MV-4-11 (cell line): Measurements from ENCODE around the gene PHF8.
A peak's percentile ranks its signal among the peaks of the same experiment; 100 is the strongest.

Experiments used
- DNase-seq: peaks from one replicate; lab custom pipeline; 2025; lab: John Stamatoyannopoulos, UW

Gene PHF8

DNA sequence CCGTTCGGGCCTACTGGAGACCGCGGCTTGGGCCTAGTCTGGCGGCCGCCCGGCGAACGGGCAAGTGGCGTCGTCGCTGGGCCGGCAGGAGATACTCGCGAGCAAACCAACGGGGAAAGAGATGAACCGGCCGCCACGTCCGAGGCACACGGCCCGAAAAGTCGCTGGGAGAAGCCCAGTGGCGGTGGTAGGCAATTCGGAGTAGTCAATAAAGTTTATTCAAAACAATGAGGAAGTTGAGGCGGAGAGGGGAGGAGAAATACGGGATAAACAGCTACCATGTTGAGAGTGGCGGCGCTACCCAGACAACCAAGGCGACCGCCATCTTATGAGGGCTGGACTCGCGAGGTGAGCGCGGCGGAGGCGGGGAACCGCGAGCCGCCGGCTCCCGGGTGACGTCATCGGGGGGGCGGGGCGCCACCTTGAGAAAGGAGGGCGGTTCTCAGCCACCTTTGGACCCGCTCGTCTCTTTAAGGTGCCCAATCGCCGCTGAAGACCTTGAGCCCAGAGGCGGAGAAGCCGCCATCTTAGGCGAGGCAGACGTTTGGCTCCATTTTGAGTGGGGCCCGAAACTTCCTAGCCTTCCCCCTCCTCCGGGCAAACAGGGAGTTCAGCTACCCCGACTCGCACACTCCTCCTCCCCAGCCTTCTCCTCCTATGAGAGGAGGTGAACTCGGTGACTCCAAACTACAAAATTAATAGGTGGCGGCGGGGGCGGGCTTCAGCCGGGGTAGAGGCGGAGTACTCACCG, at the start of gene PHF8:
PHF8 (minus strand) TSS at position 348 of the 751 bp plus-strand sequence. CDS start 1,745 bp downstream, outside the sequence.
- DNase-seq, result peak; percentile 94

DNA sequence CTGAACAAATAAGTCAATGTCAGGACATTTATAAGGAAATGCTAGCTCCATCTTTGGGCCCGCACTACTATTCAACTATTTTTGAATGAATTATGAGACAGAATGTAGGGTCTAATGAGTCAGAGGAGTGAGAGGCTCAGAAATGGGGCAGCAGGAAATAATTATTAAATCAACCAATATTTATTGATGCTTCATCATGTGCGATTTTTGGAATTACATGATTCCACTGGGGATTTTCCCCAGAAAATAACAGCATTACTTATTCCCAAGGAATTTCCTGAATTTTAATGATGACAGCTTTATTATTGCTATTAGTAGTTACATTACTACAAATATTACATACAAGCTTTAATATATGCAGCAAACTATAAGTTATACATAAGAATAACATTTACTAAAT, 49.3 kb upstream of the PHF8 start:
- DNase-seq, result no peak

DNA sequence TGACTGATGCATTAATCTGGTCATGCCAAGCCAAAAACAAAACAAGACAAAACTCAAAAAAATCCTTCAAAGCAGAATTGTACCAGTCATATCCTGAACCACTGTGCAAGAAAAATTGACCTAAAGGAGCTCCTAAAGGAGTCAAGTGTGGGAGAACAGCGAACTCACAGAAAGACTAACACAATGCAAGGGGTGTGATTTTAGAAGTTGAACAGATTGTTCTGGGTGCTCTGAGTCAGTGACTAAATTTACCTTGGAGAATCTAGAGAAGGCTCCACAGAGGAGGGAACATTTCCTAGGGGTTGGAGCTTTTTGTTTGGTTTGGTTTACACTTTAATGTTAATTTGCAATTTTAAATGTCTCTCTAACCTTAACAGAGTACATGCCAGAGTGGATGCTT, 48.9 kb upstream of the PHF8 start:
- no peak for DNase-seq

DNA sequence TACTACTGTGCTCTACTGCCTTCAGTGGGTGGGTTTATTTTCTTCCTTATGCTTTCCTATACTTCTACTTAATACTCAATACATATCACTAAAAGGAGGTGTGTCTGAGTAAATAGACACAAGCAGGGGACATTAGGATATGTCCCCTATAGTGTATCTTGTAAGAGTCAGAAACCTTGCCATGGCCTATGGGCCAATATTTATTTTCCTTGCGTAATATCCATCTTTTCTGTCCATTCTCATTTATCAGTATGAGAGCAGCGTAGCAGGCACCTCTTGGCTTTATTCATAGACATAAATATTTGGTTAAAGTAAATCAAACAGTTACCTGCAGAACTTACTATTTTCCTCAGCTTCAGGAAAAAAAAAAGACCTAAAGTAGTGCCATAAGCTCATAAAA, 46.6 kb upstream of the PHF8 start:
- DNase-seq, result no peak

DNA sequence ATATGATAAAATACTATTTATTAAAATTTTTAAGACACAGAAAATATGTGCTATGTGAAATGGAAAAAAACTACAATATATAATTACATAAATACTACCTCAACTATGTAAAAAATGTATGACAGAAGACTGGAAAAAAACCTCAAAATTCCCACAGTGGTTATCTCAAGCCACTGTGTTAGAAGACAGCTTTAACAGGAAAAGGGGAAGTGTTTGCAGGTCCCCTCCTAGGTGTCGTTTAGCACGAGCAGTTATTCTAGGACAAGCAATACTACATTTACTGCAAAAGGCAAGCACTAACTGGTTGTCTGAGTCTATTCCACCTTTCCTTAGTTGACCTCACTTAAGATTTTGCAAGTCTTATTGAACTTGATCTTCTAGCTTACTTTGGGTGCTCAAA, 44.9 kb upstream of the PHF8 start:
- no peak for DNase-seq

DNA sequence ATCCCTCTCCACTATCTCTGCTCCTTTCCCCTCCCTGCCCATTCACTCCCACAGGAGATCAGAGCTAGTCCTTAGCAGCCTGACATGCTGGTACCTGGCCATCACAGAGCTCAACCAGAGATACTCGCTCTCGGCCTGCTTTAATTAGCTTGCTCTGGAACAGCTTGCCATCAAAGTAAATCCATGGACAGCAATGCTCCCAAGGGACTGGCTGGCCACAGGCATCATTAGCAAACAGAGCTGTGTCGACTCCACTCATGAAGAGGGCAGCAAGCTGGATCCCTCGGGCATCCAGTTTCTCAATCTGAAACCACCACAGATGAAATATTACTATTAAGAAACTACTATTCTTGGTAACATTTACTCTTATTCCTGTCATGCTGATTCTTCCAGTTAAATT, 43.4 kb upstream of the PHF8 start:
- no peak for DNase-seq

DNA sequence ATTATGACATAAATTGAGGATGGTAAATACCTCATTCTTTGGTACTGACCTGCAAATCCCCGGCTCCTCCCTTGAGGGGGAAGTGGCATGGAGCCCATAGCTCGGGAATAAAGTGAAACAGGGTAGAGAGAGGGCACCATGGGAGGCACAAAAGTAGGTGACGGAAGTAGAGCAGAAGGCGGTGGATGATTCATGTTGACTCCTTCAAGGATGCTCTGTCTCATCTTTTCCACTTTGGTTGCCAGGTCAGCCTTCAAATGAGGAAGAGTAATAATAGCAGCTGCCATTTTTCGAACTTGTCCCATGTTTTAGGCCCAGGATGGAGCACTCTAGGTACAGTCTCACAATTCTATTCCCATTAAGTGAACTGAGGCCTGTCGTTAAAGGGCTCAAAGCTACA, 41.4 kb upstream of the PHF8 start:
- no peak for DNase-seq

DNA sequence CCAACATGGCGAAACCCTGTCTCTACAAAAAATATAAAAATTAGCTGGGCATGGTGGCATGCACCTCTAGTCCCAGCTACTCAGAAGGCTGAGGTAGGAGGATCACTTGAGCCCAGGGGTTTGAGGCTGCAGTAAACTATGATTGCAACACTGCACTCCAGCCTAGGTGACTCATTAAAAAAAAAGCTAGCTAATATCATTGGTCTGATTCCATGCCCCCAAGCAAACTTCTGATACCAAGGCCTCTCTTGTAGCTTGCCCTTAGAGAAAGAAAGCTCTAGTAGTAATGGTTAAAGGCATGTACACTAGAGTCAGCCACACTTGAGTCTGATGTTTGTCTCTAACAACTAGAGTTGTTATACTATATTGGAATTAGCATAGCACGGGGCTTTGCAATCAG, 32.6 kb upstream of the PHF8 start:
- no peak for DNase-seq

DNA sequence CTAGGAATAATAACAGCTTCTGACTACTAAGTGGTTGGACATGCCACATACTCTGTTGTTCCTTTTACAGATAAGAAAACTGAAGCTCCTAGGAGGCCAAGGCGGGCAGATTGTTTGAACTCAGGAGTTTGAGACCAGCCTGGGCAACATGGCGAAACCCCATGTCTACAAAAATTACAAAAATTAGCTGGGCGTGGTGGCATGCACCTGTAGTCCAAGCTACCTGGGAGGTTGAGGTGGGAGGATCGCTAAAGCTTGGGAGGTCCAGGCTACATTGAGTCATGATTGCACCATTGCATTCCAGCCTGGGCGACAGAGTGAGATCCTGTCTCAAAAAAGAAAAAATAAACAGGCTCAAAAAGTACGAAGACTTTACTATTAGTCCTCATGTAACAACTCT, 30.6 kb upstream of the PHF8 start:
- no peak for DNase-seq

DNA sequence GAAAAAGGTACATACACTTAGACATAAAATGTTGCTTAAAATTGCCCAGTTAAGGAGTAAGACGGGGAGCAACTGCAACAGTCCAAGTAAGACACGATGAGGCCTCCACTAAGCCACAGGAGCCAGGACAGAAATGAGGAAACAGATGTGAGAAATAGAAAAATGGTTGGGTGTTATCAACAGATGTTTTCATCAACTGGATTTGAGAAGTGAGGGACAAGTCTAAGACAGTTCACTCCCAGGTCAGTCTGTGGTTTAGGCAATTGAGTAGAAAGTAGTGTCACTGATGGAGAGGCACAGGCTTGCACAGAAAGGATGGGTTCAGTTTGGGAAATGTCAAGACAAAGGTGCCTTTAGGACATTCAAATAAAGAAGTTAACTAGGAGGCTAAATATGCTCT, 23.5 kb upstream of the PHF8 start:
- DNase-seq, result peak; percentile 85

DNA sequence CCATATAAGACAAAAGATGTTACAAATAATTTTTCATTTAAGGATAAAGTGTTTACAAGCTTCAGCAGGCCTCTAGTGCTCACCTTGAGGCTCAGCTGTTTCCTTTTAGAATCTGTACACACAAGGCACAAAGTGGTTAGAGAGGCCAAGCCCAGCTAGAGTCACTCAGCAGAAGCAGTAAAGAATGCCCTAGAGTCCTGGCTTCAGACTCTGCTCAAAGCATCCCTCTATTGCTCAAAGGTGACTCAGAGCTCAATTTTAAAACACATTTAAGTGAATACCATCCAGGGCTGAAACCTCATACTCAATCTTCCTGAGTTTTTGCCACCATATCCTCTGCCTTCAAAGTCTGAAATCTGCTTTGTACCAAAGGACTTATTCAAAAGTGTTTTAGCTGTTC, 22.6 kb upstream of the PHF8 start:
- DNase-seq, result no peak

DNA sequence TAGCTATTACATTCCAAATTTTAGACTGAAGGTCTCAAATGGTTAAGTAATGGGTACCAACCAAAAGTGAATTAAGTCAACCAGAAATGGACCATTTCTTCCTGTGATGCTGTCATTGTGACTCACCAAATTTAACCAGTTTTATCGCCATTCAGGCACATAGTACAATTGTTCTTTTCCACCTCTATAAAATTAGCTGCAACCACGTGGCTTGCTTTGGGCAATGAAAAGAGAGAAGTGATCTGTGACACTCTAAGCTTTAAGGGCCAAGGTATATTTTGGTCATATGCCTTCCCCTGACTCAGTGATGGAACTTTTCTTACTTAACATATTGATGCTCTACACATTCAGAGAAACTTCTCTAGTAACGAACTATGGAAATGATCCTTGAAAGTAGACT, 20.3 kb upstream of the PHF8 start:
- DNase-seq, result peak; percentile 5

DNA sequence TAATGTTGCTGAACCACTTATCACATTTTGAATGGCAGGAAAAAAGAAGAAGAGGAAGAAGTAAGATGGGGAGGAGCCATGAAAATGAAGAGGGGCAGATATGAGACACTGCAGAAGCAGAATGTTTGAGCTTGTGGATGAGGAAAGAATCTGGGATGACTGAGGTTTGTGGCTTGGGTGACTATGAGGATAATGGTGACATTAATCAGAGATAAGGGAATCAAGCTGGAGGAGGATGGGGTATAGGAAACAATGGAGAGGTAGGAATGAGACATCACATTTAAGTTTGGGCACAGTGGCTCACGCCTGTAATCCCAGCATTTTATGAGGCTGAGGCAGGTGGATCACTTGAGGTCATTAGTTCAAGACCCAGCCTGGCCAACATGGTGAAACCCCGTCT, 19.1 kb upstream of the PHF8 start:
- peak; percentile 8 for DNase-seq

DNA sequence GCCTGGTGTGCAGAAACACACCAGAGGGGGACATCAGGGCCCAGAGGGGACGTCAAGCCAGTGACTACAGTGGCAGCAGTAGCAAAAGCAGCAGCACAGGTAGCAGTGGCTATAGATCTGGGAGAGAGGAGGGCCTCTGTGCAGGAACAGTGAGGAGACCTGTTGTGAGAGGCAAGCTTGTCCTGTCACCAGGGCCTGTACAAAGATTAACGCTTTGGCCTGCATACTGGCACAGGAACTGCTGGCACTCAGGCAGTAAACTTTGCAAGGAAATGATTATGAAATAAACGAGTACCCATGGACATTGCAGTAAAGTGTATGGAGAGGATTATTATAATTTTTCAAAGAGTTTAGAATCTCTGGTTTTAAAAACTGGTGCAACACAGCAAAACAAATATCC, 5.5 kb upstream of the PHF8 start:
- peak; percentile 12 for DNase-seq

DNA sequence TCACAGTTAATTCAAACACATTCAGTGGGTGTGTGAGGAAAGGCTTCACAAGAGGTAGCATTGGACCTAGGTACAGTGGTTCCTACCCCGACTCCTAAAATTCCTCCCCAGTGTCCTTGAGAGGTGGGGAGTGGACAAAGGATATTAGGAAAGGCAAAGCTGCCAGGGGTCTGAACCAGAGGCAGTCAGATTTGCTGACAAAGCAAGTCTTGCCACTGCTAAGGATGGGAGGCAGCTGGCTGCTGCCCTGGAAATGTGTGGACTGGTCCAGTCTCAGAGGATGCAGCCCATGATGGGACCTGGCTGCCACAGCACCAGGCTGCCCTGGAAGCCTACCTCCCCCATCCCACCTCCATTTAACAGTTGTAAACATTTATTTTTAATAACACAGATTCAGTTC, 4.1 kb upstream of the PHF8 start:
- DNase-seq, result no peak

DNA sequence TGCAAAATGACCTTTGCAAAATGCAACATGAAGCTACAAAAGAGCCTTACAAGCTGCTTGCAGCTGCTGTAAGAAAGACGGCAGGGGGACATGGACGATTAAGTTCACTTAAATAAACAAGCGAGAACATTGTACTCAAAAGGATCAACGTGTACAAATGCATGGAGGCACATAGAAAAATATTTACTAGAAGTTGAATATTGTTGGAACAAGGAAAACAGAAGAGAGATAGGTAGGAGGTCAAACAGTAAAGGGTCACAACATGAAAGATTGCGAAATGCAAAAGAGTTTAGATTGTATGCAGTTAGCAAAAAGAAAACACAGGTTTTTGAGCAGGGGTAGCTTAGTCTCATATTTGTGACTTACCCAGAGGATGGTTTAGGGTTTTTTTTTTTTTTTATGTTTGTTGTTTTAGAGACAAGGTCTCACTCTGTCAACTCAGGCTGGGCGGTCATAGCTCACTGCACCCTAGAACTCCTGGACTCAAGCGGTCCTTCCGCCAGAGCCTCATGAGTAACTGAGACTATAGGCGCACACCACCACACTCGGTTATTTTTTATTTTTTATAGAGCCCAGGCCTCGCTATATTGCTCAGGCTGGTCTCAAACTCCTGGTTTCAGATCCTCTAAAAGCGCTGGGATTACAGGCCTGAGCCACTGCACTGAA, 1.4 kb upstream of the PHF8 start:
- DNase-seq, result peak; percentile 87

DNA sequence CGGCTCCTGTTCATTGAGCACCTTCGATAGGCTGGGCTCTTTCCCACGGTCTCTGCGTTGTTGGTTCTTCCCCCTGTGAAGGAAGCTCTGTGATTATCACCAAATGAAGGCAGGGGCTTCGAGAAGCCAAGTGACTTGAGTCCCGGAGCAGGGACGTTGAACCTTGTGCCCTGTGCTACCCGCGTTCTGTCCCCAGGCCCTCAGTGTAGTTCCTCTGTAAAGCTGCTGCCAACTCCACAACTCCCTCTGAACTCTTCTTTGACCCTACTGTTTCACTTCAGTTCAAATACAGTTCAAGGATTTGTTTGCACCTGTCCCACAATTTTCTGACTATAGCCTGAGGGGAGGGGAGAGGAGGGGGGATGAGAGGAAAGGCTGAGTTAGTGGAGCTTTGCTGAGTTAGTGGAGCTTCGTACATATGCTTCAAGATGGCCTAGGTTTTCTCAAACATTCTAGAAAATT, 635 bp upstream of the PHF8 start:
- DNase-seq, result no peak

DNA sequence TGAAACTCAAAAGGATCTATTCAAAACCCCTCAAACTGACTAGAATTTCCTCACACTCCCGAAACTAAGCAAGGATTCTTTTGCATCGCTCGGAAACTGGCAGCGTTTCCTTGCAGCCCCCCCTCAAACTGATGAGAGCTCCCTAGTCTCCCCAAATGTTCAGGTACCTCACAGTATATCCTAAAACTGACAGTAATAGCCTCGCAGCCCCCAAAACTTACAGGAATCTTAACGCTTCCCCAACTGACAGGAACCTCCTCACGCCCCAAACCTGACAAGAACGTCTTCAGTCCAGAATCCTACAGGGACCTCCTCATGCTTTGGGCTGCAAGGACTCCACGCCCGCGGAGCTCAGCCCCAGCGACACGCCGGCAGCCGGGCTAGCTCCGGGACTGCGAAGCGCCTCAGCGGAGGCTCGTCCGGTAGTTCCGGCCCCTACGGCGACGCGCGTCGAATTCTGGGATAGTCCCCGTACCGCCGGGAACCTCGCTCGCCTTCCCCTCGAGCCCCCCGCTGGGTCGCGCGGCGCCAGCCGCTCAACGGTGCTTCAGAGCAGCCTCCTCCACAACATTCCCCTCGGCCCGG, 640 bp downstream of the PHF8 start:
- peak; percentile 2 for DNase-seq

DNA sequence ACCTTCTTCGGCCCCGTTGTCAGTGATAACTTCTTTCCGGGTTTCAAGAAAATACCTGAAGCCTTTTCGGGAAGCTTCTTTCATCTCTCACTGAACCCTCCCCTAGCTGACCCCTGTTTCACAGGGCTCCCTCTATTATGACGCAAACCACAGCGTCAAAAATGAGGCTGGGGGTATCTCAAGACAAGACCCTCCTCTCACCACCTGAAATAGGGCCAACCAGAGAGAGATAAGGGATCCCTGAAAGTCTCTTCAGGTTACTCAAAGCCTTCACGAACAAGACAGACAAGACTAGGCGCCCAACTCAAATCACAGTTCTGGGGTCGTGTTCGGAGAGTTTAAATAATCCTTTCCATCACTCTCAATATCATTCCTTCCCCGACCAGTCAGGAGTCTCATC, 1.2 kb downstream of the PHF8 start:
- no peak for DNase-seq

DNA sequence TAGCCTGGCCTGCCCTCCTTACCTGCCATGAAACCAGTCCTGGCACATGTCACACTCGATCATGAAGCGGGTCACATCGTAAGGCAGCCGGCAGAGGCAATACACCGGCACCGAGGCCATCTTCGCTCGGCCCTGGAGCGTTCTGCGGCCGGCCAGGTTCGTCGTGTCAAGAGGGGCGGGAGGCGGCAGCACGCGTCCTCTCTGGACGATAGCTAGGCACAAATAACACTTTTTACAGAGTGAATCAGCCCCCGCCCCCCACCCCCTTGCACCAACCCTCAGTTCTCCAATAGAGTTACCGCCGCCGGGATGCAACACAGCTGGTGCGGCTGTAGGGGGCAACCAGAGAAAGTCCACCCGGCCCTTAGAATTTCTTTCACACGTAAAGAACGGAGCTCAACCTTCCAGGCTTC, 1.7 kb downstream of the PHF8 start:
- peak; percentile 24 for DNase-seq

DNA sequence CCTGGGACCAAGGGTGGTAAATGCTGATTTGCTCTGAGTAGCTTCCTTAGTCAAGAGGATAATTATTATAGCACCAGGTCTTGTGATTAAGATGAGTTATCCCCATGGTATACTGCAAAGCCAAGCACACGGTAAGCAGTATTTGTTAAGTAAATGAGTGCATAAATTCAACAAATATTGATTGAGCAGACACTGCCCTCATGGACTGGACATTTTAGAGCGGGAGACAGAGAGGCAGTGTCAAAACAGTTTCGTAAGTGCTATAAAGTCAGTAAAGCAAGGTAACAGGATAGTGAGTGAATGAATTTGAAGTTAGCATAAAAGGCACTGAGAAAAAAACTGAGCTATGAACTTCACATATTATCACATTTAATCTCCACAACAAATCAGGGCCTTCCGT, 13.9 kb downstream of the PHF8 start:
- no peak for DNase-seq

DNA sequence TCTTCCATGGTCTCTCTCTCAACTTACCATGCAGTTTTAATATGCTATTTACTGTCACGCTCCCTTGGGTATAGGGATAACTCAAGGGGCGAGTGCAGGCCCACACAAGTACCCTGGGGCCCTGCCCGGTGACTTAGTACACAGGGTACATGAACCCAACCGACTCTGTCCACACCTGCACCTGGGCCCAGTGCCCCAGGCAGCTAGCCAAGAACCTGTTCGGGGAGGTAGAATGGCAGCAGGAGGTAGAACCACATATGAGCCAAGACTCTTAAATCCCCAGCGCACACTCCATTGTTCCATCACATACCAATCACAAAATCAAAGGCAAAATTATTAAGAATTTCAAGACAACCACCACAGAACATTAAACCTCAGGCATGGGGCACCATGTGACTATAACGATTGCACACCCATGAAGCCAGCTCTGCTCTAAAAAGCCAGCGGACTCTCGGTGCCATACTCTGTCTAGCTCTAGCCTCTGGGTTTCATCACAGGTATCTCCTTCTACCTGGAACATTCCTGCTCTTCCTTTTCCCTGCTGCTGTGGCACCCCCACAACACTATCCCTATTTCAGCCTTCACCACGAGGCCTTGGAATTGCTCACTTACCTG, 14.6 kb downstream of the PHF8 start:
- no peak for DNase-seq

DNA sequence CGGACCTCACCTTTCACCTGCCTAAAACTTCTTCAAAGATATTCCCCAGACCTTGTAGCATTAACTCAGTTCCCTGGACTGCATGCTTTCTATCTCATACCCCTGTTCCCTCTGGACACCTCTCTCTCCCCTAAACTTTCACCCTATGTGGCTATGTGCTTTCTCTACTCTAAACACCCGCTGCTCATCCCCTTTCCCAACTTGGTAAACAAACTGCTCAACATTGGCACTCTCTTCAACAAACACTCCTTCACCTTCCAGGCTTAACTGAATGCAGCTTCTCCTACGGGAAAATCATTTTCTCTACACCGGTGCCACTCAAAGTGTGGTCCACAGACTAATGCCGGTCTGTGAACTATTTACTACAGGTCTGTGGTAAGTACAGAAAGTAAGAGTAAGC, 19.9 kb downstream of the PHF8 start:
- DNase-seq, result no peak
